ENCODE measurements around the gene GSS.

DNA sequence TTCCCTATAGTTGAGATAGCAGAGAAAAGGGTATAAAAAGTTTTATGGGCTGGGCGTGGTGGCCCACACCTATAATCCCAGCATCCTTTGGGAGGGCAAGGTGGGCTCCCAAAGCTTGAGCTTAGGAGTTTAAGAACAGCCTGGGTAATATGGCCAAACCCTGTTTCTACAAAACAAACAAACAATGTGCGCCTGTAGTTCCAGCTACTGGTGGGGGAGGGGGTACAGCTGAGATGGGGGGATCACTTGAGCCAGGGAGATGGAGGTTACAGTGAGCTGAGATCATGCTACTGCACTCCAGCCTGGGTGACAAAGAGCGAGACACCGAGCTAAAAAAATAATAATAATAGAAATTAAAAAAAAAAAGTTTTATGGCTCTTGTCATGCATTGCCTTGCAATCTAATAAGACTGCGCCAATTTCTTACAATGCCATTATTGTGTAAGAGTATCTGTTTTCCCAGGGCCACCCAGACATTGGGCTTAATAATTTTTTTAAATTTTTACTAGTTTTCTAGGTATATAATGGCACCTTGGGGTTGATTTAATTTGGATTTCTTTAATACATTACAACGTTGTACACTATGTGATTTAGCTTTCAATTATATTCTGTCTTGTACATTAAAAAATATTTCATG lies 75.3 kb downstream of the GSS start:
- TF ChIP-seq, protein P1, sequence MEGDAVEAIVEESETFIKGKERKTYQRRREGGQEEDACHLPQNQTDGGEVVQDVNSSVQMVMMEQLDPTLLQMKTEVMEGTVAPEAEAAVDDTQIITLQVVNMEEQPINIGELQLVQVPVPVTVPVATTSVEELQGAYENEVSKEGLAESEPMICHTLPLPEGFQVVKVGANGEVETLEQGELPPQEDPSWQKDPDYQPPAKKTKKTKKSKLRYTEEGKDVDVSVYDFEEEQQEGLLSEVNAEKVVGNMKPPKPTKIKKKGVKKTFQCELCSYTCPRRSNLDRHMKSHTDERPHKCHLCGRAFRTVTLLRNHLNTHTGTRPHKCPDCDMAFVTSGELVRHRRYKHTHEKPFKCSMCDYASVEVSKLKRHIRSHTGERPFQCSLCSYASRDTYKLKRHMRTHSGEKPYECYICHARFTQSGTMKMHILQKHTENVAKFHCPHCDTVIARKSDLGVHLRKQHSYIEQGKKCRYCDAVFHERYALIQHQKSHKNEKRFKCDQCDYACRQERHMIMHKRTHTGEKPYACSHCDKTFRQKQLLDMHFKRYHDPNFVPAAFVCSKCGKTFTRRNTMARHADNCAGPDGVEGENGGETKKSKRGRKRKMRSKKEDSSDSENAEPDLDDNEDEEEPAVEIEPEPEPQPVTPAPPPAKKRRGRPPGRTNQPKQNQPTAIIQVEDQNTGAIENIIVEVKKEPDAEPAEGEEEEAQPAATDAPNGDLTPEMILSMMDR (IDR thresholded peaks at IDR 0.05), result no peak
- TF ChIP-seq POLR2A (IDR thresholded peaks at IDR 0.05), result no peak
